Psoas muscle (tissue), 8 donors: ENCODE data around the gene CXCR1. TPM values are rescaled to one million over a fixed set of nuclear protein-coding genes. Genes with fewer than 3 reads are reported as not detected.

ENCODE experiments used
- ATAC-seq, 4 donors: fragments of 200-7000 bp; cut with Tn5 transposase; one replicate each; pipeline ENCODE4 v1.9.1; 2020; ENCODE audit warnings: moderate library complexity in 3 of 4, mild to moderate bottlenecking in 2 of 4
- DNase-seq, 2 donors: peaks; one replicate each; pipeline ENCODE4 v3.0.0-alpha.2; 2020
- H3K27ac ChIP-seq: fragments of 200-600 bp; one replicate; pipeline ENCODE4 v1.8.0; 2022
- H3K27me3 ChIP-seq, 3 donors: fragments of 200-600 bp in 1 of 3; one replicate each; pipeline versions ENCODE4 v1.6.1 to v1.8.0; 2013 to 2022; ENCODE audit warnings: low read length in 2 of 3, mild to moderate bottlenecking in 2 of 3, moderate library complexity in 1 of 3; ENCODE audit not compliant: insufficient read depth in 3 of 3
- H3K36me3 ChIP-seq, 2 donors: fragments of 200-600 bp in 1 of 2; one replicate each; pipeline versions ENCODE4 v1.6.1 to v1.8.0; 2013 to 2022; ENCODE audit warnings: low read depth in 1 of 2, mild to moderate bottlenecking in 1 of 2, moderate library complexity in 1 of 2; ENCODE audit not compliant: insufficient read depth in 1 of 2
- H3K4me1 ChIP-seq: fragments of 200-600 bp; one replicate; pipeline ENCODE4 v1.8.0; 2022
- H3K4me3 ChIP-seq: fragments of 200-600 bp; one replicate; pipeline ENCODE4 v1.8.0; 2022; ENCODE audit warnings: mild to moderate bottlenecking
- H3K9me3 ChIP-seq: fragments of 200-600 bp; one replicate; pipeline ENCODE4 v1.8.0; 2022
- WGBS, 3 donors: extraction: QIAGEN DNeasy Blood & Tissue Kit; methylation state at CpG; one replicate each; pipeline versions ENCODE4 v1.1.6 to v1.1.7; 2013; 5-methylcytosine and 5-hydroxymethylcytosine counted together
- intact Hi-C, 2 donors: fragments of 100-400 bp; cut with DNase I; formaldehyde crosslinking; loops; one replicate each; pipeline versions ENCODE4 v1.11.0 to v1.14.2; 2022
- polyA plus RNA-seq, 3 donors: library from polyadenylated mRNA; stranded (reverse); fragments of 200-250 nt; gene quantifications; one replicate each; pipeline ENCODE4 v1.2.3, GENCODE V29; 2013
- total RNA-seq, 4 donors: library from RNA; stranded (reverse); fragmentation: NEBNext Ultra II Directional in 2 of 4; extraction: Animal tissue kit (Norgen Biotek cat#: 25700) in 2 of 4; gene quantifications; one replicate each; pipeline versions ENCODE4 v1.2.1 to v1.2.4, GENCODE V29; 2021 to 2023
- TF ChIP-seq, protein P1 (sequence below): fragments of 200-600 bp; IDR thresholded peaks from one replicate; pipeline ENCODE4 v1.8.0; 2022; ENCODE audit warnings: antibody characterized with exemption
- donor health status: healthy with polysubstance abuse.
- donor health status: DM: no; HTN: no; CAD: no; lungs with moderate emphysema.
- donor health status: Bipolar disorder and iron deficiency.
- donor health status: healthy.
- donor health status: DM: yes; HTN: yes; CAD: no.
- donor health status: DM: no; HTN: no; CAD: no.
- donor health status: DM: no; HTN: no; CAD: no.
- donor health status: DM: yes; HTN: yes; CAD: no.

The CXCR1 gene
- total and polyA plus RNA-seq, 7 donors, result 0.10 to 0.96 (median 0.69) TPM; not detected in 2

DNA sequence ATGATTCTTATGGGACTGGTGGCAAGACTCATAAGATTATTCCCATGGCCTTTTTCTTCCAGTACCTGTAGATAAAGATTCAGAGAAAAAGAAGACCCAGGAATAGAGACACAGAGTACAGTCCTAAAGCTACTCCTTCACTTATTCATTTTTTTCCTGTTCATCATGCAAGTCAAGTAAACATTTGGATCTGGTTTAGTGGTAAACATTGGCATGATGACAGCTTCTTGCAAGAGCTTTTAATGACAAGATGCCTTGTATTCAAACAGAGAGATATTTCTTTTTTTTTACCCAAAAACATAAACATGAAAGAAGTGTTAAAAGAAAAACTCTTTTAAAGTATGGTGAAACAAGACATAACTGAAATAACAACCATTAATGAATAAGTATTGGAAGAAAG lies 20.7 kb downstream of the CXCR1 start:
- Histone ChIP-seq H3K4me1 (no peaks in the 10 kb centered on the region), H3K27ac (no peak overlapping the region), H3K27me3 (no peaks in the 10 kb centered on the region), H3K4me3 (no peak overlapping the region), H3K36me3 (no peaks in the 10 kb centered on the region), H3K9me3 (no peaks in the 10 kb centered on the region)
- DNase-seq, result no peak
- ATAC-seq, result no peak
- TF ChIP-seq, protein P1, sequence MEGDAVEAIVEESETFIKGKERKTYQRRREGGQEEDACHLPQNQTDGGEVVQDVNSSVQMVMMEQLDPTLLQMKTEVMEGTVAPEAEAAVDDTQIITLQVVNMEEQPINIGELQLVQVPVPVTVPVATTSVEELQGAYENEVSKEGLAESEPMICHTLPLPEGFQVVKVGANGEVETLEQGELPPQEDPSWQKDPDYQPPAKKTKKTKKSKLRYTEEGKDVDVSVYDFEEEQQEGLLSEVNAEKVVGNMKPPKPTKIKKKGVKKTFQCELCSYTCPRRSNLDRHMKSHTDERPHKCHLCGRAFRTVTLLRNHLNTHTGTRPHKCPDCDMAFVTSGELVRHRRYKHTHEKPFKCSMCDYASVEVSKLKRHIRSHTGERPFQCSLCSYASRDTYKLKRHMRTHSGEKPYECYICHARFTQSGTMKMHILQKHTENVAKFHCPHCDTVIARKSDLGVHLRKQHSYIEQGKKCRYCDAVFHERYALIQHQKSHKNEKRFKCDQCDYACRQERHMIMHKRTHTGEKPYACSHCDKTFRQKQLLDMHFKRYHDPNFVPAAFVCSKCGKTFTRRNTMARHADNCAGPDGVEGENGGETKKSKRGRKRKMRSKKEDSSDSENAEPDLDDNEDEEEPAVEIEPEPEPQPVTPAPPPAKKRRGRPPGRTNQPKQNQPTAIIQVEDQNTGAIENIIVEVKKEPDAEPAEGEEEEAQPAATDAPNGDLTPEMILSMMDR, result no peak
- intact Hi-C loops, result no loop called here

DNA sequence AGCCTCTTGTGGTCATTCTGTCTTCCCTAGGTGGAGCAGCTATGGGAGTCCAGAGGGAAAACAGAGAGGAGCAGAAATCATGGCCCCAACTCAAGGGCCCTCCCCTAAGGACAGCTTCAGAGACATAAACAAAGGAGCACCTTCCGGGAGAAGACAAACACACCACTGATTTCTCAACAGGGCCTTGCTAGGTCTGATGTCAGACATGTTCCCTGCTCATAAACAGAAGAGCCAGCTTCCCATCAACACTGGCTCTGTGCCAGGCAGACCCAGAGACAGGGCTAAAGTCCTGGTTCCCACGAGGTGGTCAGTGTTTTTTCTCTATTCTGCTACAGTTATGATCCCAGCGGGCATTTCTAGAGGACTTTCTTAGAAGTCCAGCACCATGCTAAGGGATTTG lies 21.6 kb downstream of the CXCR1 start:
- peaks cover 0 to 5% (median 0%) of the 10 kb centered on the region in 3 donors for H3K27me3 ChIP-seq
- no peak for DNase-seq
- H3K4me3 ChIP-seq, result no peak overlapping the region
- no peaks in the 10 kb centered on the region for H3K4me1 ChIP-seq
- no peak for ATAC-seq
- H3K36me3 ChIP-seq, result no peaks in the 10 kb centered on the region
- 54 to 67% (median 55%) methylated on average over 3 of the region's 3 CpGs for WGBS, 3 donors
- TF ChIP-seq, protein P1, result no peak
- intact Hi-C loops, result no loop called here
- H3K9me3 ChIP-seq, result no peaks in the 10 kb centered on the region
- no peak overlapping the region for H3K27ac ChIP-seq

DNA sequence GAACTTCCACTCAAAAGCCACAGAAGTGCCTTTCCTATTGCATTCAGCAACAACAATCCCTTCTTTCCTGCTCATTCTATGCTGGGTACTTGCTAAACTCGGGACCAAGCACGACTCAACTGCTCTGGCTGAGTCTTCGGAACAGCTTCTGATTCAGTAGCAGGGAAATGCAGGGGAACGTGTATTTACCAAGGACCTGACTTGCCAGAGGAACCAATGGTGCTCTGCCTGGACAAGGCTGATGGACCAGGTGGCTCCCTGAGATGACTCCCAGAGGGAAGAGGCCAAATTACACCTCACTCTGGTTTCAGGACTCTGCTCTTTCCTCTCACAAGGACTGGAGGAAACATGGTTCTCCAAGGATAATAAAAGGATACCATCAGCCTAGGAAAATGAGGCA lies 28.7 kb downstream of the CXCR1 start:
- DNase-seq (no peak), ATAC-seq (no peak)
- TF ChIP-seq, protein P1, result no peak
- WGBS, 3 donors, result 62 to 78% (median 71%) methylated on average over 4 of the region's 4 CpGs
- intact Hi-C loops, result no loop called here
- H3K27ac ChIP-seq, result no peak overlapping the region
- H3K36me3 ChIP-seq, result no peaks in the 10 kb centered on the region
- H3K27me3 ChIP-seq, result peaks cover 0 to 17% (median 4%) of the 10 kb centered on the region in 3 donors
- no peaks in the 10 kb centered on the region for H3K4me1 ChIP-seq
- H3K9me3 ChIP-seq, result no peaks in the 10 kb centered on the region
- H3K4me3 ChIP-seq, result no peak overlapping the region

DNA sequence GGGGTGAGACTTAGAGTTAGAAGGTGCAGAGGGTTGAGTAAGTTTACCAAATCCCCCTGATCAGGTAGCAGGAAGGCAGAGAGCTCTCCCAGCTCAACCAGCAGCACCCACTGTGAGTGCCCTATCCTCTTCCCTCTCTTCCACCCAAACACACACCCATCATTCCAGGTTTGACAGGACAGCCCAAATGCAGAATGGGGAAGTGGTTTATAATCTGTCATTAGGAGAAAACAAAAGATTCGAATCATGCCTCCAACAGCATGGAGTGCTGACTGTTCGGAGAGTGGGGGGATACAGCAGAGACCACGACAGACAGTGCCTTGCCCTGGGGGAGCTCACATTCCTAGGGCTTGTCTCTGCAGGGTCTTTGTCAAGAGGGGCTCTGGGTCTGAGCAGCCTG lies 29.2 kb downstream of the CXCR1 start:
- Histone ChIP-seq H3K27ac (no peak overlapping the region), H3K4me1 (no peaks in the 10 kb centered on the region), H3K4me3 (no peak overlapping the region), H3K9me3 (no peaks in the 10 kb centered on the region), H3K27me3 (peaks cover 0 to 17% (median 4%) of the 10 kb centered on the region in 3 donors), H3K36me3 (no peaks in the 10 kb centered on the region)
- WGBS, 3 donors, result 57 to 73% (median 61%) methylated on average over 3 of the region's 3 CpGs
- DNase-seq, result no peak
- ATAC-seq, result no peak
- TF ChIP-seq, protein P1, result no peak
- intact Hi-C loops, result no loop called here

DNA sequence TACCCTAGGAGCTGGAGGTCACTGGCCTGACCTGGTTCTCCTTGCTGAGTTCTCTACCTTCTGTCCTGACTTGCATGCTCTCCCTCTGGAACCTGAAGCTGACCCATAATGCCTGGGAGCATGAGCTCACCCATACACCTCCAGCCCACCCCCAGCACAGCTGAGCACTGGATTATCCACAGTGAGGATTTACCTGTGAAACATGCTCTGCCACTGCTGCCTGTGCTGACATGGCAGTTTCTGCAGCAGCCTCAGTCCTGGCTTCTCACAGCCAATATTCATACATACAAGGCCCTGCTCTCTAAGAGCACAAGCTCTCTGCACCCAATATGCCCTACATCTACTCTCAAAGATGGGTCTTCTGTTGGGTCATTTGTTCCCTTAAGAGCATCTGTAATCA lies 35.9 kb downstream of the CXCR1 start:
- TF ChIP-seq, protein P1, result no peak
- Histone ChIP-seq H3K36me3 (no peaks in the 10 kb centered on the region), H3K9me3 (no peaks in the 10 kb centered on the region), H3K4me1 (no peaks in the 10 kb centered on the region), H3K27me3 (peaks cover 0 to 3% (median 0%) of the 10 kb centered on the region in 3 donors), H3K4me3 (no peak overlapping the region), H3K27ac (no peak overlapping the region)
- intact Hi-C loops, result no loop called here
- ATAC-seq (no peak), DNase-seq (no peak)
